Ishikawa (cell line): ENCODE results near the gene C5orf34.

ENCODE experiments used
- CEBPB ChIP-seq: IDR thresholded peaks from 2 replicates; pipeline ENCODE4 v1.6.1; 2012
- RAD21 ChIP-seq: IDR thresholded peaks from 2 replicates; pipeline ENCODE4 v1.6.1; 2012; ENCODE audit warnings: low read depth
- YY1 ChIP-seq: IDR thresholded peaks from 2 replicates; pipeline ENCODE4 v1.6.1; 2012; ENCODE audit warnings: low read depth

DNA sequence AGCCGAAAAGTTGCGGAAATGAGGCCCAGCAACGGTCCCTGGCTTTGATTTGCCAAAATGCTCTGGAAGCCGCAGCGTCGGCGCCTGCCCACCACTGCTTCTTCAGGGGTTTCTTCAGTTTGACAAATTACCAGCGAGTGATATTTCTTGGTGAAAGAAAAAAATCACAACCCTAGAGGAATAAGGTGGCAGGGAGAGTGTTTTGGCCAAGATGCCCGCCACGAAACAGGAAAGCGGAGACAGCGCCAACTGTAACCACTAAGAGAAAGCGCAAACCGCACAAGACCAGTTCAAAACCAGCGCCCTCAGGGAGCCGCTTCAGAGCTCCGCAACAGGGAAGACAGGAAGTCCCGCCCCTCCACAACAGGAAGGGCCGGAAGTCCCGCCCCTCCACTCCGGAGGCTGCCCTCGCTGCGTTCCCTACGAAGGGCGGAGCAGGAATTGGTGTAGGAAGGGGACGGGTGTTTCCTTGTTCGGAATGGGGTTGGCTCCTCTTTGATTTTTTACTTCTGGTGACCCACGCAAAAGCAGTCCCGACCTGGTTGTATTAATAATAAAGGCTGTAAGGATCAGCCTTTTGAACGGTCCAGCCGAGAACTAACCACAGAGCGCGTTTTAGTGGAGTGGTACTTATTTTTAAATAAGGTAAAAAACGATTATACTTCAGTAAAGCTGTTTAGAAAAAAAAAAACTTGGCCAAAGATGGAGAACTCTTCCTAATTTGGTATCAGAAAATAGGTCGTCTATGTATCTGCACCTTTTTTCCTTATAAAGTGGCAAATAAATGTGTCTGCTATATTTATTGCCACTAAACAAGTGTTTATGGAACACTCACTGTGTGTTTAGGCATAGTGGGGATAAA, at the start of gene C5orf34:
- no peak for TF ChIP-seq CEBPB
- no peak for TF ChIP-seq YY1
- TF ChIP-seq RAD21 = no peak
